ENCODE data around the gene NFIX. TPM values are rescaled to one million over a fixed set of nuclear protein-coding genes. Genes with fewer than 3 reads are reported as not detected.

The NFIX gene
- total and polyA plus RNA-seq, 5 donors = 67.4 to 168 (median 146) TPM

DNA sequence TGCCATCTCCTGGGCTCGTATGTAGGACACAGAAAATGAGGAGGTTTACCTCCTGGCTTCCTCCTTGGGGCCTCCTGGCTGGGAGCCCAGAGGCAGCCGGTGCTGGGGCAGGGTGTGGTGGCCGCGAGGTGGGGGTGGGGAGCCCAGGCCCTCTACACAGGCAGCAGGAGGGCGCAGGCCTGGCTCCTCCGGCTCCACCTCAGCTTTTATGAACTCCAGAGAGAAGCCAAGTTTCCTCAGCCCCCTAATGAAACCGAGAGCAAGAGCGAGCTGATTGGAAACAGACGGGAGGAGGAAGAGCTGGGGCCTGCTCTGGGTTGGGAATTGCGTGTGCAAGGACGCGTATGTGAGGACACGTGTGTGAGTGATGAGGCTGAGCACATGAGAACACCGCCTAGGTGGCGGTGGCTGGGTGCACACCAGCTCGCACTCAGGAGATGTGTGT, 84.3 kb downstream of the NFIX start:
- ATAC-seq = peak; percentile 36 to 76
- Histone ChIP-seq H3K27ac (ENCODE audit: low read length) (peak overlapping the region; percentile 65), H3K27me3 (ENCODE audit: control insufficient read depth, insufficient read depth) (no peaks in the 10 kb centered on the region), H3K4me1 (ENCODE audit: control insufficient read depth, insufficient read depth, low read length) (peaks cover 23% of the 10 kb centered on the region), H3K4me3 (ENCODE audit: low read length) (no peak overlapping the region), H3K9me3 (ENCODE audit: control insufficient read depth, low read length) (no peaks in the 10 kb centered on the region)
- intact Hi-C loops (cut with DNase I) = no loop called here
- 38% methylated on average over 16 of the region's 16 CpGs for WGBS
- DNase-seq = peak; percentile 69 to 88 (median 86)

GRCh38 chr19:13082192-13083007, 87.1 kb downstream of the NFIX start:
- H3K4me3 ChIP-seq (ENCODE audit: low read length) = no peak overlapping the region
- no peaks in the 10 kb centered on the region for H3K9me3 ChIP-seq (ENCODE audit: control insufficient read depth, low read length)
- peak; percentile 38 to 50 for ATAC-seq
- peaks cover 23% of the 10 kb centered on the region for H3K4me1 ChIP-seq (ENCODE audit: control insufficient read depth, insufficient read depth, low read length)
- H3K27me3 ChIP-seq (ENCODE audit: control insufficient read depth, insufficient read depth) = no peaks in the 10 kb centered on the region
- intact Hi-C loops (cut with DNase I) = no loop called here
- 52% methylated on average over 14 of the region's 14 CpGs for WGBS
- H3K27ac ChIP-seq (ENCODE audit: low read length) = peak overlapping the region; percentile 56
- DNase-seq = peak; percentile 52 to 76 (median 69)

- no peak for ATAC-seq
- Histone ChIP-seq H3K9me3 (ENCODE audit: control insufficient read depth, low read length) (no peaks in the 10 kb centered on the region), H3K27ac (ENCODE audit: low read length) (peak overlapping the region; percentile 23), H3K27me3 (ENCODE audit: control insufficient read depth, insufficient read depth) (no peaks in the 10 kb centered on the region), H3K4me3 (ENCODE audit: low read length) (no peak overlapping the region), H3K4me1 (ENCODE audit: control insufficient read depth, insufficient read depth, low read length) (peaks cover 20% of the 10 kb centered on the region)
- DNase-seq = peak in 2 of 3 donors; percentile 6 to 34
- intact Hi-C loops (cut with DNase I) = no loop called here
- WGBS = 69% methylated on average over 7 of the region's 7 CpGs
Measured at GRCh38 chr19:13083008-13083404, 87.7 kb downstream of the NFIX start.

DNA sequence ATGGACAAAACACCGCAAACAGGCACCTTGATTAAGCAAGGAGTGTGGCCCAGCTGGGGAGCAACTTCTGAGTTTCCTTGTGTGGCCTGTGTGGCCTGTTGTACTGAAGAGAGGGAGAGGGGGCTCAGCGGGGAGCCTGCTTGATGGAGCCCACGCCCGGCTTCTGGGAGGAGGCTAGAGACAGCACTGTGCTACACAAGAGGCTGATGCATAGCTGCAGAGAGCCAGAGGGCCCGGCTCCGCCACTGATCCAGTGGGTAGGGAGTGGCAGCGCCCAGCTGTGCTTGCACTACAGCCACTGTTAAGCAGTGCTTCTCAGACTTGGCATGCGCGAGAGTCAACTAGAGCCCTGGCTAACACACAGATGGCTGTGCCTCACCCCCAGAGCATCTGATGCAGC, 88.4 kb downstream of the NFIX start:
- DNase-seq (peak in 2 of 3 donors; percentile 9 to 48), ATAC-seq (no peak)
- intact Hi-C loops (cut with DNase I) = no loop called here
- Histone ChIP-seq H3K27ac (ENCODE audit: low read length) (no peak overlapping the region), H3K9me3 (ENCODE audit: control insufficient read depth, low read length) (no peaks in the 10 kb centered on the region), H3K4me3 (ENCODE audit: low read length) (no peak overlapping the region), H3K4me1 (ENCODE audit: control insufficient read depth, insufficient read depth, low read length) (peaks cover 20% of the 10 kb centered on the region), H3K27me3 (ENCODE audit: control insufficient read depth, insufficient read depth) (no peaks in the 10 kb centered on the region)
- 94% methylated on average over 9 of the region's 9 CpGs for WGBS

DNA sequence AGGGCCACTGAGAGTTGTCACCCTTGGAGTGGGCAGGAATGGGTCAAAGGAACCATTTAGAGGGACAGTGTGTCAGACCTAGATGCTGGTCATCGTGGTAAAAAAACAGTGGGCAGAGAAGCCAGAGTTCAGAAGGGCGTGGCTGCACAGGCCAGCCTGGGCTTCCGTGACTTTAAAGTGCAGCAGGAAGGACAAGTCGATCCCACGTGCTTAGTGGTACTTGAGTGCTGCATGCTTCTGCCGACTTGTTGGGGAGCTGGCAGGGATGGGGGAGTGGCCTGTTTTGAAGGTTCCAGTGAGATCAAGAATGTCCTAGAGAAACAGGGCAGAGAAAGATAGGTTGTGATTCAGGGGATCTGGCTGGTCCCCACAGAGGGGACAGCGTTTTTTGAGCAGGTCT, 90.4 kb downstream of the NFIX start:
- H3K27me3 ChIP-seq (ENCODE audit: control insufficient read depth, insufficient read depth) = no peaks in the 10 kb centered on the region
- H3K9me3 ChIP-seq (ENCODE audit: control insufficient read depth, low read length) = no peaks in the 10 kb centered on the region
- peak; percentile 10 to 29 for ATAC-seq
- DNase-seq = peak; percentile 28 to 69 (median 60)
- peaks cover 10% of the 10 kb centered on the region for H3K4me1 ChIP-seq (ENCODE audit: control insufficient read depth, insufficient read depth, low read length)
- H3K27ac ChIP-seq (ENCODE audit: low read length) = peak overlapping the region; percentile 55
- intact Hi-C loops (cut with DNase I) = no loop called here
- no peak overlapping the region for H3K4me3 ChIP-seq (ENCODE audit: low read length)
- WGBS = 22% methylated on average over 7 of the region's 7 CpGs

DNA sequence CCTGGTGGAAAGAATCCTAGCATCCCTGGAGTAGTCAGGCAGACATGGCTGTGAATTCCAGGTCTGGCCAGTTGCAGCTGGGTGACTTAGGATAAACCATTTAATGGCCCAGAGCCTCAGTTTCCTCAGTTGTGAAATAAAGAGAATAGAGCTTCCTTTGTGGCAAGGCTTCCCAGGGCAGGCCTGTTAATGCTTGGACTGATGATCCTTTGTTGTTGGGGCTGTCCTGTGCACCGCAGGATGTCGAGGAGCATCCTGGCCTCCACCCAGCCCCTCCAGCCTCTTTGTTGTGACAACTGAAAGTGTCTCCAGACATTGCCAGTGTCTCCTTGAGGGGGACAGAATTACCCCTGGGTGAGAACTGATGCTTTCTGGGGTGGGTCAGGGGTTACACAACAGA, 91.1 kb downstream of the NFIX start:
- no peaks in the 10 kb centered on the region for H3K9me3 ChIP-seq (ENCODE audit: control insufficient read depth, low read length)
- H3K4me1 ChIP-seq (ENCODE audit: control insufficient read depth, insufficient read depth, low read length) = peaks cover 10% of the 10 kb centered on the region
- 57% methylated on average over 2 of the region's 2 CpGs for WGBS
- H3K27me3 ChIP-seq (ENCODE audit: control insufficient read depth, insufficient read depth) = no peaks in the 10 kb centered on the region
- no peak overlapping the region for H3K4me3 ChIP-seq (ENCODE audit: low read length)
- peak overlapping the region; percentile 55 for H3K27ac ChIP-seq (ENCODE audit: low read length)
- intact Hi-C loops (cut with DNase I) = no loop called here
- DNase-seq (no peak), ATAC-seq (no peak)

GRCh38 chr19:13087295-13087694, 92.0 kb downstream of the NFIX start:
- DNase-seq (peak in 1 of 3 donors; percentile 35), ATAC-seq (no peak)
- Histone ChIP-seq H3K27me3 (ENCODE audit: control insufficient read depth, insufficient read depth) (no peaks in the 10 kb centered on the region), H3K9me3 (ENCODE audit: control insufficient read depth, low read length) (no peaks in the 10 kb centered on the region), H3K27ac (ENCODE audit: low read length) (no peak overlapping the region), H3K4me1 (ENCODE audit: control insufficient read depth, insufficient read depth, low read length) (peaks cover 10% of the 10 kb centered on the region), H3K4me3 (ENCODE audit: low read length) (no peak overlapping the region)
- 87% methylated on average over 12 of the region's 12 CpGs for WGBS
- intact Hi-C loops (cut with DNase I) = no loop called here

GRCh38 chr19:13087795-13088537, 92.7 kb downstream of the NFIX start:
- 86% methylated on average over 37 of the region's 37 CpGs for WGBS
- no peak overlapping the region for H3K4me3 ChIP-seq (ENCODE audit: low read length)
- H3K27me3 ChIP-seq (ENCODE audit: control insufficient read depth, insufficient read depth) = no peaks in the 10 kb centered on the region
- no peak overlapping the region for H3K27ac ChIP-seq (ENCODE audit: low read length)
- ATAC-seq = no peak
- DNase-seq = peak in 2 of 3 donors; percentile 45 to 52
- H3K9me3 ChIP-seq (ENCODE audit: control insufficient read depth, low read length) = no peaks in the 10 kb centered on the region
- H3K4me1 ChIP-seq (ENCODE audit: control insufficient read depth, insufficient read depth, low read length) = peaks cover 8% of the 10 kb centered on the region
- intact Hi-C loops (cut with DNase I) = no loop called here

- peak overlapping the region; percentile 14 for H3K27ac ChIP-seq (ENCODE audit: low read length)
- intact Hi-C loops (cut with DNase I) = no loop called here
- 90% methylated on average over 5 of the region's 5 CpGs for WGBS
Measured at GRCh38 chr19:13089139-13089856, 94.0 kb downstream of the NFIX start.

GRCh38 chr19:13089857-13090507, 94.7 kb downstream of the NFIX start:
- Histone ChIP-seq H3K27me3 (ENCODE audit: control insufficient read depth, insufficient read depth) (no peaks in the 10 kb centered on the region), H3K27ac (ENCODE audit: low read length) (peak overlapping the region; percentile 70), H3K4me3 (ENCODE audit: low read length) (no peak overlapping the region), H3K9me3 (ENCODE audit: control insufficient read depth, low read length) (no peaks in the 10 kb centered on the region), H3K4me1 (ENCODE audit: control insufficient read depth, insufficient read depth, low read length) (peaks cover 8% of the 10 kb centered on the region)
- ATAC-seq (no peak), DNase-seq (peak in 2 of 3 donors; percentile 13 to 54)
- intact Hi-C loops (cut with DNase I) = loop anchor here in 2 of 4 donors (5.0 to 10.0 kb wide), 2 partner anchors 103 to 105 kb away; no protein-coding TSS in a partner anchor
- 74% methylated on average over 12 of the region's 12 CpGs for WGBS

More at GRCh38 chr19:13089139-13089856, 94.0 kb downstream of the NFIX start:
- no peaks in the 10 kb centered on the region for H3K27me3 ChIP-seq (ENCODE audit: control insufficient read depth, insufficient read depth)
- DNase-seq = peak in 2 of 3 donors; percentile 14 to 47
- no peak overlapping the region for H3K4me3 ChIP-seq (ENCODE audit: low read length)
- ATAC-seq = no peak
- peaks cover 8% of the 10 kb centered on the region for H3K4me1 ChIP-seq (ENCODE audit: control insufficient read depth, insufficient read depth, low read length)
- no peaks in the 10 kb centered on the region for H3K9me3 ChIP-seq (ENCODE audit: control insufficient read depth, low read length)

Data from right cardiac atrium (tissue), 5 donors.